HK-2 (cell line): ENCODE measurements around the gene PDIA5.
A peak's percentile ranks its signal among the peaks of the same experiment; 100 is the strongest.

Experiments
- DNase-seq: peaks from one replicate; pipeline ENCODE4 v3.0.0-alpha.2; 2018; ENCODE audit not compliant: unreplicated experiment

The PDIA5 gene

DNA sequence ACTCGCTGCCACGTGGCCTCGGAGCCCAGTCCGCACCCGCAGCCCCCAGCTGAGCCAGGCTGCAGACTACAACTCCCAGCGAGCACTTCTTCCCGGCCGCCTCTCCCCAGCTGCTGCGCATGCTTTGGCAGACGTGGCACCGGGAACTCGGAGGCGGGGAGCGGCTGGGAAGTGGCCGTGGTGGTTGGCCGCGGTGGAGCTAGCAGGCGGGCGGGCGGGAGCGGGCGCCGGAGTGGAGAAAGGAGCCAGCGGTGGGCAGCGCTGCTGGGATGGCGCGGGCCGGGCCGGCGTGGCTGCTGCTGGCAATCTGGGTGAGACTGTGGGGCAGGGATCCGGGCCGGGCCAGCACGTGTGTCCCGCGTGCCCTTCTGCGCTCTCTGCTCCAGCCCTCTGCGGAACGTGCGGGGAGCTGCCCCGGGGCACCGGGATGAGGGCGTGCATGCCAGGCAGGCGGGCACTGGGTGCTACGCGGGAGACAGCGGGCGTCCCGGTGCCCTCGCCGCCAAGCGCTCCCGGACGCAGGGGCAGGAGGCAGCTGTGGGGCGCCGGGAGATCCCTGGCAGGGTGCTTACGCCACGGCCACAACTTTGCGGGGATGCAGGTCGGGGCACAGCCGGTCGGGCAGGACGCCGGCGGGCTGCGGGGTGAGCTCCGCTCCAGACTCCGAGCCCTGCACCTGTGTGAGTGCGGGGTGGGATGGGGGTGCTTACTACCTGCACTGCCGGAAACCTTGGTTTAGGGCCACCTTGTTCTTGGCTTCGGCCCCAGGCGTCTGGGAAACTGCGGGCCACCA, at the start of gene PDIA5:
TSS of gene PDIA5 (plus strand) at position 130 of the 793 bp plus-strand sequence. CDS start at position 270, 140 bp downstream.
- DNase-seq: peak; percentile 95

DNA sequence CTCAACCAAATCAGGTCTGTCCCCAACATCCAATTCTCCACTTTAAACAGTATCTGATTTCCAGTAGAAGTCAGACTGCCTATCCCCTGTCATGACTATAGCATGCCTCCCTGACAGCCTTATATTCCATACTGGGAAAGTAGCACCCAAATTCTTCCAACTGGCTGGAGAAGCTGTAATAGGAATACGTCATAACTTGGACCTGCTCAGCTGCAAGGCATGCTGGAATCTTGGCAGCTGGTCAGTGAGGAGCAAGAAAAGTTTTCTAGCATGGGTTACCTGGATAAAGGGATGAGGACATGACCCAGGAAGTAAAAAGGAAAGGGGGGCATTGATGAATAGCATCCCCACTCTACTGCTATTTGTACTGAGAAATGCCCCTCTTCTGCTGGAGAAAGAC, 48.1 kb upstream of the PDIA5 start:
- DNase-seq: no peak

DNA sequence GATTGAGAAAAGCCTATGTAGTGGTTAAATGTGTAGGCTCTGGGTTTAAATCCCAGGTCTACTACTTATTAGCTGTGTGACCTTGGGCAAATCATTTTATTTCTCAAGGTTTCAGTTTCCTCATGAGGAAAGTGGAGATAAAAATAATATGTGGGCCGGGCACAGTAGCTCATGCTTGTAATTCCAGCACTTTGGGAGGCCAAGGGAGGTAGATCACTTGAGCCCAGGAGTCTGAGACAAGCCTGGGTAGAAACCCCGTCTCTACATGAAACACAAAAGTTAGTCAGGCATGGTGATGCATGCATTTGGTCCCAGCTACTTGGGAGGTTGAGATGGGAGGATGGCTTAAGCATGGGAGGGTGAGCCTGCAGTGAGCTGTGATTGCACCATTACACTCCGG, 47.7 kb upstream of the PDIA5 start:
- DNase-seq: no peak

DNA sequence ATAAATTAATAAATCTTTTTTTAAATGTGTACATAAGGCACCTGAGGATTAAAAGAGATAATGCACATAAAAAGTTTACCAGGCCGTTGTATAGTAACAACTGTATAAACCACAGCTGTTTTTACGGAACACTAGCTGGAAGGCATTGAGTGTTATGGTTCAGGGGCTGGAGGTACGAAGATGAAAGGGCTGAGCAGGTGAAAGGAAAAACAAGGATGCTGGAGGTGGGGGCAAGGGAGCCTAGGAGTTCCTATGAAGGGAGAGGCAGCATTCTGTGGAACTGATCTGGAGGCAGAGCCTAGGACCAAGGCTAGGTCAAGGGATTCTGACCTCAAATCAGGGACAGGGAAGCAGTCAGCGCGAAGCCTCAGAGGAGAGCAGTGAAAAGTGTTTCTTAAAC, 47.2 kb upstream of the PDIA5 start:
- no peak for DNase-seq

DNA sequence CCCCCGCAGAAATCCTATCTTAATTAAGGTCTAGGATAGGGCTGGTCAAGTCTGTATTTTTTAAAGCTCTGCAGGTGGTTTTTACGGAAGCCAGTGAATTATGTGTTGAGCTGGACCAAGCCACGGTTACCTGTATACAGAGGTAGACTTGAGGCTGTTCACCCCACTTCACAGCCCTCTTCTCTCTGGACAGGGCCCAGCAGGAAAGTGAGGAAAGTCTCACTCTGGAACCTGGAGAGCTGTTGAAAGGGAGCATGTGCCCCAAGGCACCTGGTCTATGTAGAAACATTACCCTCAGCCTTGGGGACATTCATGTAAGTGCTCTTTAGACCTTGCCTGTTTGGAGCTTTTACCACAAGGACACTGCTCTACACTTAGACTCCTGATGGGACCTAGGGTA, 46.1 kb upstream of the PDIA5 start:
- no peak for DNase-seq

DNA sequence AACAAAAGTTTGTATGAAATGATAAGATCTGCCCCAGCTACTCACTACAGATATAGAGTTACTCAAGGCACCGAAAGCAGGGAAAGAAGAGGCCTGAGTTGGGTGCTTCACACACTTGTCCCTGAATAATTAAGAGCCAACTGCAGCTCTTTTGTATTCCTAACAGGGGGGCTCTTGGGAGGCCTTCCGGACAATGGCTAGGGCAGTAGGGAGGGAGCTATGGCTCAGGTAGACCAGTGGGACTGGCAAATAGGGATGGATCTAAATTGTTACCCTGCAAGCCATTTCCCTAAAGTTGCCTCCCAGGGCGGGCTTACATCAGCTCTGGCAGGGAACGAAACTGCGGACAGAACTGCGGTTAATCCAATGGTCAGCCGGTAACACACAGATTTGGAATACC, 45.4 kb upstream of the PDIA5 start:
- DNase-seq: no peak

DNA sequence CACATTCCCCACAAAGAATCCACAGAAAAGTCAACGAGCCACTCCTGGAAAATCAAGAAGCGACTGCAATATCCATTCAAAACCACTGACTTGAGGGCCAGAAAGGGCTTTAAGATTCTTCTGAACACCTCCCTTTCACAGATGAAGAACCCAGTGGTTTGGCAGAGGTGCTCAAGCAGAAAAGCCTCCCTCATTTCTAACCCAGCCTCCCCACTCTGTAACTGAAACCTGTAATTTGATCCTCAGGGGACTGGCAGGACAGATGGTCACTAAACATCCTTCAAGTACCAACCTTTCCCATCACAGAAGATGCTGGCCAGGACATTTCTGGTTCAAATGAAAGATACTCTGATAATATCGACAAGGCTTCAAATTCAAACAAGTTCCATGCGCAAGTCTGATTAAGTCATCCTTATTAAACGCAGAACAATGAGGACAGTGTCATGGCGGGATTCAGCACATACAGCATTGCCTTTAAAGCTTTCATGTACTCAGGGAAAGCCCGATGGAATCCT, 44.8 kb upstream of the PDIA5 start:
- no peak for DNase-seq

DNA sequence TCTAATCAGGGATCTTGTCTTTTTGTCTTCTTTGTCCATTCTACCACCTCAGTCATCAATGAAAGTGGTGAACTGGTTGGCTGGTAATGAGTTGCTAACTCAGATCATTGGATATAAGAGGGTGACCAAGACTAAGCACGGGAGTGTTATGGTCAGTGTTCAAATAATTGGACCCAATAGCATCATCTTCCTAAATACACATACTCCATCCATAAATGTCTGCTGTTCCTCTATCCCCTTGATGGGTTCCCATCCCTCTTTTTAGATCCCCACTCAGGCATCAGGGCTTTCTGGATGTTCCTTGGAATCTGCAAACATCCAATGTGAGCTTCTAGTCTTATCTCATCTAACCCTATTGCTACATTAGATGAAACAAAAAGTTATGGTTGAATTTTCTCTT, 42.8 kb upstream of the PDIA5 start:
- DNase-seq: no peak

DNA sequence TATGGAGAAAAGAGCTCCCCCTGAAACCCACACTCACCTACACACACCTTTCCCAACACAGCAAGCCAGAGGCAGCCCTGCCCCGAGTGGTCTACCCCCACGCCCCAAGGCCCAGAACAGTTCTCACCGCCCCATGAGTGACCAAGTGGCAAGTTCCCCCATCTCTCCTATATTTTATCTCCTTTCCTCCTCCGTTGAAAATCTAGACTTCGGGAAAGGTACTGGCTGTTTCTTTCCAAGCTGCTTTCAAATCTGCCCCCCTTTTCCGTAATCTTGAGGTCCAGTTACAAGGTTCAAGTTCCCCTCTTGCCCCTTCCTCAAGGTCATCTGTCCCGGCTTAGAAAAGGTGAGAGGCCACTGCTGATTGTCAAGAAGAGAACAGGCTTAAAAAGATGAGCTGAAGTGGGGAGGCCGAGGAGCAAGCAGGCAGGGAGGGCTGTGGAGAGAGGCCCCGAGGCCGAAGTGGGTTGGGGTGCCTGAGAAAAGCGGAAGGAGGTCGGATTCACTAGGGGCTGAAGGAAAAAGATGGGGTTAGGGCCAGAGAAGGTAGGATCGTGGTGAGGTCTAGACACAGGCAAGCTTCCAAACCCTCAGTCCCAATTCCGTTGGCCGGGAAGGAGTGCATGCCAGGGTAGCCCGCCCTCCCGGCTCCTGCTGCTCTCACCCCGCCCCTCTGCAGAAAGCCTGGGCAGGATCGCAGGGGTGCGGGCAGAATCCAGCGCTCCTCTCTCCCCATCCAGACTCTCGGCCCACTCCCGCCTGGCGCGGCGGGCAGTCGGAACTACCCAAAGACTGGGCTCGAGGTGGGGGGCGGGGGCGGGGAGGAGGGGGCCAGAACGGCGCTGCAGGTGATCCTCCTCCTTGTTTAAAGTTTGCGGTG, 40.9 kb upstream of the PDIA5 start:
- no peak for DNase-seq

DNA sequence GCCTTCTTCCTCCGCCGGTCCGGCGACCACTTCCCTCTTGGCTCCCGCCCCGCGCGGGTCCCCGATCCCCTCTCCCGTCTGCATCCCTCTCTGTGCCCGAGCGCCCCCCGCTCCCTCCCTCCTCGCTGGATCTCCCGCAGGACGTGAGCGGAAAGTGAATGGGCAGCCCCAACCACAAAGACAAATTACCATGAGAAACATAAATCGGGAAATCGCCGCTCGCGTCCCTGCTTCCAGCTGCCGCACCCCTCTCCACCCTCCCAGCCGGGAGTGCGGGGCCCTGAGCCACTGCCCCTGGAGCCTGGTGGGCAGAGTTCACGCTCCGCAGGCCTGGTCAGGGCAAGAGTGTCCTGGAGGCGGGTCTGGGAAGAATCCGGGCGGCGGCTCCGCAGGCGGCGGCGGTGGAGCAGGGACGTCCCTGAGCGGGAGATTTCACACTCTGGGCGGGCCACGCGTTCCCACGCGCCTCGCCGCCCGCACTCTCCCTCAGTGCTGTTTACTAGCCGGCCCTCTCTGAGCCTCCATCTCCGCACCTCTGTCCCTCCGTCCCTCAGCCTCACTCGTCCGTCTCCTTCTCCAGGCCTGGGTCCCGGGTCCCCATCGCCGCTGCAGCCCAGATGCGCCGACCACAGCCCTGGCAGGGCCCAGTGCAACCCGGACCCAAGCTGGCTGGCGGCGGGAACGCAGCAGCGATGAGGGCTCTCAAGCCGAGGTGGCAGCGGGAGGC, 40.1 kb upstream of the PDIA5 start:
- DNase-seq: peak; percentile 37

DNA sequence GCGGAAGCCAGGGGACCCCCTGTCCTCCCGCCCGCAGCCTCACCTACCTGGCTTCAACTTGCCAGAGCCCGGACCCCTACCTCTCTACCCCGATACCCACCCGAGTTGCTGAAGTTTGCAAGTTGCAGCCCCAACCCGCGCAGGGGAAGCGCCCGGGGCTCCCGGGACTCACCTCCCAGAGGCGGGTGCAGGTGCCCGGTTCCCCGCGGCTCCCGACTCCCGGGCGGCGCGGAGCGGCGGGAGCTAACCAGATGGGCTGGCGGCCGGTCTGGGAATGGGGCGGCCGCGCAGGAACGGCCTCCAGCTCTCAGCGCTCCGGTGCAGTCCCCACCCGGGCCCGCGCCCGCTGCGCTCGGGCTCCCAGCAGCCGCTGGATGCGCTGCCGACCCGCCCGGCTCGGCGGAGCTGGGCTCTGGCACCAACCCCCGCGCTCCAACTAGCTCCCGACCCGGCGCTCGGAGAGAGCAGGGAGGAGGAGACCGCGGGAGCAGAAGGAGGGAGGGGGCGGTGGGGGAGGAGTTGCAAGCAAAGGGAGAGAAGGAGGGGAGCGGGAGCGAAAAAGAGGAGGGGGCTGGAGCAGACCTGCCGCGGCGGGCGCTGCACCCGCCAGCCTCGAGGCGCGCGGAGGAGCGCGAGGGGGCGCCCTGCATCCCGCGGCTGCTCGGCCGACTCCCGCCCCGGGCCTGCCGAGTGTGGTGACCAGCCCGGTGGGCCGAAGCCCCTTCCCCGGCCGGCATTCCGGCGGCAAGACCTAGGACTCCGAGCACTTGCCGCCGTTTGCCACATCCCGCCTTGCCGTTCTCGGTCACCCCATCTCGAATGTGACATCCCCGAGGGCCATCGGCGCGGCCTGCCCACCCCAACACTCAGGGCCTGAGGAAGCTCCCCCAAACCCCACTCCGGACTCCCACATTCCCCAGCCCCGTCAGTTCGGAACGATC, 39.3 kb upstream of the PDIA5 start, which contains the start of gene SEMA5B:
TSS of gene SEMA5B (minus strand) at position 472 of the 941 bp plus-strand sequence. CDS start 66,500 bp downstream, outside the sequence.
- DNase-seq: peak; percentile 52

DNA sequence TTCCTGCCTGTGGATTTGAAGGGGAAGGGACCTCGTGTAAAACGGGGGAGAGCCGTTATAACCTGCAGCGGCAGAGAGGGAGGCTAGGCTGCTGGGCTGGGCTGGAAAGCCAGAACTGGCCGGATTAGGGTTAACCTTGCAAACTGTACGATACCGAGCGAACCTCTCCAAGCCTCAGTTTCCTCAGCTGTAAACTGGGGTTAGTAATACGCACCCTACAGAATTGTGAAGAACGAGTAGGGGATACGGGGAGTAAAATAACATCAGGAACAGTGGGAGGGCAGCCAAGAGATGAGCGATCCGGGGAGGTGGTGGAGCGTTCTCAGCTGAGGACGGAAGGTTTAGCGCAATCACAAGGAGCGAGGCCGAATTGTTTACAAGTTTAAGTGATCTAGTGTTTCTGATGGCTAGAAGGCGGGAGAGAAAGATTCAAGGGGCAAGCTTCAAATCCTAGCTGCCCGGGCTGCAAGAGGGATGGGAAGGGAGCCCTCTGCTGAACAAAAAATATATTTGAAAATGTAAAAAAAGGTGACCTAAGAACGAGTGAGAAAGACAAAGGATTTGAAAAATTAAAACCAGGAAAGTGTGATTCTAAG, 38.5 kb upstream of the PDIA5 start:
- DNase-seq: peak; percentile 48

DNA sequence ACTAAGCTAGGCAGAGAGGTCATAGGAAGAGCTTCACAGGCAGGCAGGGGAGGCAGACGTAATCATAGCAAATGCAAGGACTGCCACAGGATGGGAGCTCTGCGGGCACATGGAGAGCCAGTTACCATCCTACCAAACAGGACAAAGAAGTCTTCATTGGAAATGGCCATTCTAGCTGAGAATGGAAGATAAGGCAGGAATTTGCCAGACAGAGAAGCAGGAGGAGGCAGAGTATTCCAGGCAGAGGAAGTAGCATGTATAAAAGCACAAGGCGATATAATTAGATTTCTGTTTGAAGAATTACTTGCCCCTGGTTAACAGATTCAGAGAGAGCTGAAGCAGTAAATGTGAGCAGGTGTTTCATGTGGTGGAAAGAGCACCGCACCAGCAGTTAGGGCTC, 35.8 kb upstream of the PDIA5 start:
- no peak for DNase-seq

DNA sequence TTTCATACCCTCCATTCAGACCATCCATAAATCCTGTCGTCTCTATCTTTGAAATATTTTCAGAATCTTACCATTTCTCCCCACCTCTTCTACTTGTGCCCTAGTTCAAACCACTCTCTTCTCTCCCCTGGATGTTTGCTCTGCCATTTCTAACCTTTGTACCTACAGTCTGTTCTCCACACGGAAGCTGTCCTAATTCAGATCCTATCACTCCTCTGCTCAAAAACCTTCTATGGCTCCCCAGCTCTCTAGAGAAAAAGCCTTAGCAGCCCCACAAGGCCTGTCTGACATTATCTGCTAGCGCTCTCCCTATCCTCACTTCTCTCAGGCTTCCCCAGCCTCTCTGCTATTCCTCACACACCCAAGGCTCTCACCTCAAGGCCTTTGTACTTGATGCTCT, 34.8 kb upstream of the PDIA5 start:
- DNase-seq: no peak

DNA sequence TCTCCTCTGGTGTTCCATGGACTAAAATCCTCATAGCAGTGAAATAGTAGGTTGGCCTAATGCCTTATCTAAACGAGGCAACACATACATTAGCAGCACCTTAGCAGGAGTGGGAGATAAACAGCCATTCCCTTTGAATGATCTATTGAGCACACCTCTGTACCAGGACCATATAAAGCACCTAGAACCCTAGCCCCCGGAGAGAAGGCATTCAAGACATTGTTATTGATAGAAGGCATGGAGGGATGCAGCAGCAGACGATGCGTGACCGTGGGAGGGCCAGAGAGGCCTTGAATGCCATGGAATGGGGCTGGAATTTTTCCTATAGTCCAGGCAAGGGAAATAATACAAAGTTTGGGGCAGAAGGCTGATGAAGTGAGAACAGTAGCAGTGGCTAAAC, 32.7 kb upstream of the PDIA5 start:
- no peak for DNase-seq

DNA sequence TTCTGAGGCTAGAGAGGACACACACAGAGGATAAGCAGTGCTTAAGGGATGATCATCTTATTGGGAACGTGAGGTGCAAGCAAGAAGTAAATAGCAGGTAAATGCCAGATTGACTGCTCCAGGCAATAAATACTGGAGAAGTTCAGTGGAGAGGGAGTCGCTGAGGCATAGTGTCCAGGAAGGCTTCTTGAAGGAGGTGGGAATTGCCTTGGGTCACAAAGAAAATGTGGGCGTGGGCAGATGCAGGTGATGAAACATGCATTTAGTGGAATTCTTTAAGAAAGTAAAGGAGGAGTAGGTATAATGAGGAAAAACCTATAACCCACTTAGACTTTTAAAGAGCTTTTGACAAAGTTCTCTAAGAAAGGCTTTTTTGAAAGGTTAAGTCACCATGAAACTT, 31.8 kb upstream of the PDIA5 start:
- no peak for DNase-seq

DNA sequence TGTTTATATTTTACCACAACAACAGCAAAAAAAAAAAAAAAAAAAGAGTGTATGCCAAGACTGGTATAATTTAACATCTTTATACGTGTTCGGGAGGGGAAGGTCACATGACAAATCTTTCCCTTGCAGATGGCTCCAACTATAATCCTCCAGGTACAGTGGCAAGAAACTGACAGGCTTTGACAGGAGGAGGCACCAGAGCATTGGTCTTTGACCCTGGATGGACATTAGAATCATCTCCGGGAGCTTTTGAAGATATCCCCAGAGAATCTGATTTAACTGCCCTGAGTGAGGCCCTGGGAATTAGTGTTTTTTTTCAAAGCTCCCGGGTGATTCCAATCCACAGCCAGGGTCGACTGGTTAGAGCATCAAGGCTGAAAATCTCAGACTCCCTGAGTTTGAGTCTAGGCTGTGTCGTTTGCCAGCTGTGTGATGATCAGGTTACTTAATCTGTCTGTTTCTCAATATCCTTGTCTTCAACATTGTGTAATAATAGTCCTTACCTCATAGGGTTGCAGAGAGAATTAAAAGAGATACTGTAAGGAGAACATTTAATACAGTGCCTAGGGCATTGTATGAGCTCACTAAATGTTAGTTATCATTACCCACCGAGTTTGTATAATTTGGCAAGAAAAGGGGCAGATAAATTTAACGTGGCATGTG, 30.3 kb upstream of the PDIA5 start:
- DNase-seq: no peak

DNA sequence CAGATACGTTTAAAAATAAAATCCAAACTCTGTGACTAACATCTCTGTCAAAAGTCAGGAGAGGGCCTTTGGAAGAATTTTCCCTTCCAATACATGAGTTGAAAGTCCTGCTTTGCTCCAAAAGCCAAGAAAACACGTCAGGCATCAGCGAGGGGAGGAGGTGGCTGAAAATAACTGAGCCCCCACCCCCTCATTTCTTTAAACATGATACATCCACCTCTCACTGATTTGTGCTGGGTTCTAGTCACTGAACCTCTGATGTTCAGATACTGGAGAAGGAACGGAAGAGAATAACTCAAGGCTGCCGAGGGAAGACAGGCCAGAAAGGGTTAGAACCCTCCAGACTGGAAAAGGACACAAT, 29.8 kb upstream of the PDIA5 start:
- no peak for DNase-seq

DNA sequence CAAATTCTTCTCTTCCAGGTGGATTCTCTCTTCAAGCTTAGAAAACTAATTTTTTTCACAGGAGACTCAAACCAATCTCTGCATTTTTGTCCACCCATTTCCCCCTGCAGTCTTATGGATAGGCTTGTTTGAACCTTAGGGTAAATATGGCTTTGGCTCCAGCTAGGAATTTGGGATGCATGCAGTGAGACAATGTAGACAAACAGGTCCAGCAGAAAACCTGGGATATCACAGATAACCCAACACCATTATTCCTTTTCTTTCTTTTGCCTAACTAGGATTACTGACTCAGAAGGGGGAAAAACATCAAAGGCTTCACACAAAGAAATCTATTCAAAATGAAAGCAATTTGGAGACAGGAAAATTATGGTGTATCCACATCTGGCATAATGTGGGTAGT, 28.1 kb upstream of the PDIA5 start:
- no peak for DNase-seq

DNA sequence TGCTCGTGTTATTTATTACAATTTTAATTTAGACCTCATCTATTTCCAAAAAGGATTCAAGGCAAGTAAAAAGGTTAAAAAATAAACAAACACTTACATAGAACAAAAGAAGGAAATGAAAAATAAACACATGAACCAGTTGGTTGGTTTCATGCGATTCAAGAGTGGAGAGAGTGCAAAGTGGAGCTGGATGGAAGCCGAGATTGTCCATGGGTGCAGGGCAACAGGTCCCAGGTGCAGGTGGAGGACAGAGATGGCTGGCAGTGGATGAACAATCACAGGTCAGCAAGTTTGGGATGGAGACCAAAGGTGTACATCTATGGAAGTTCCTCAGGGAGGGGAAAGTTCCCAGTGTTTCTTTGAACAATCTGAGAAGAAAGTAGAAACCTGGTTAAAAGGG, 27.6 kb upstream of the PDIA5 start:
- DNase-seq: no peak
